ENCODE results near the gene GTPBP6. TPM values are rescaled to one million over a fixed set of nuclear protein-coding genes. Genes with fewer than 3 reads are reported as not detected.

GTPBP6 gene
- total and polyA plus RNA-seq, 8 donors = 20.3 to 57.8 (median 32.1) TPM

DNA sequence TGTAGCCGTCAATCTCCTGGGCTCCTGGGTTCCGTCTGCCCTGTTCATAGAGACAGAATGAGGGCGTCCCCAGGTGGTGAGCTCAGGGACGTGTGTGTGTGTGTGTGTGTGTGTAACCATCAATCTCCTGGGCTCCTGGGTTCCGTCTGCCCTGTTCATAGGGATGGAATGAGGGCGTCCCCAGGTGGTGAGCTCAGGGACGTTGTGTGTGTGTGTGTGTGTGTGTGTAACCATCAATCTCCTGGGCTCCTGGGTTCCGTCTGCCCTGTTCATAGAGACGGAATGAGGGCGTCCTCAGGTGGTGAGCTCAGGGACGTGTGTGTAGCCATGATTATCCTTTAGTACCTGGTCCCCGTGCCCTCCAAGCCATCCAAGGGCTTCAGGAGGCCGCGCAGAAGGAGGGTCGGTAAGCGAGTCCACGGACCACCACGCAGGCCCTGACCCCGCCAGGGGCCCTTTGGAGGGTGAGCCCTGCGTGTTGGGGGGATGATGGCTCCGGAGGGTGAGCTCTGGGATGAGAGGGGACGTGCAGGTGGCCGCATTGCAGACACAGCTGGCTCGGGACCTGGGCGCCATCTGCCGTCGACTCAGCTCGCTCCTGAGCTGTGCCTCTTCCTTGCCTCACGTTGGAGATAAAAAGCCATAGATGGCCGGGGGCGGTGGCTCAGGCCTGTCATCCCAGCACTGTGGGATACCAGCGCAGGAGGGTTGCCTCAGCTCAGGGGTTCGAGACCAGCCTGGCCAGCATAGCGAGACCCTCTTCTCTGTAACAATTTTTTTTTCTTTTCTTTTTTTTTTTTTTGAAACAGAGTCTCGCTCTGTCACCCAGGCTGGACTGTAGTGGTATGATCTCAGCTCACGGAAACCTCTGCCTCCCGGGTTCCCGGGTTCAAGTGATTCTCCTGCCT, 5.4 kb upstream of the GTPBP6 start:
- TF ChIP-seq, protein P1, sequence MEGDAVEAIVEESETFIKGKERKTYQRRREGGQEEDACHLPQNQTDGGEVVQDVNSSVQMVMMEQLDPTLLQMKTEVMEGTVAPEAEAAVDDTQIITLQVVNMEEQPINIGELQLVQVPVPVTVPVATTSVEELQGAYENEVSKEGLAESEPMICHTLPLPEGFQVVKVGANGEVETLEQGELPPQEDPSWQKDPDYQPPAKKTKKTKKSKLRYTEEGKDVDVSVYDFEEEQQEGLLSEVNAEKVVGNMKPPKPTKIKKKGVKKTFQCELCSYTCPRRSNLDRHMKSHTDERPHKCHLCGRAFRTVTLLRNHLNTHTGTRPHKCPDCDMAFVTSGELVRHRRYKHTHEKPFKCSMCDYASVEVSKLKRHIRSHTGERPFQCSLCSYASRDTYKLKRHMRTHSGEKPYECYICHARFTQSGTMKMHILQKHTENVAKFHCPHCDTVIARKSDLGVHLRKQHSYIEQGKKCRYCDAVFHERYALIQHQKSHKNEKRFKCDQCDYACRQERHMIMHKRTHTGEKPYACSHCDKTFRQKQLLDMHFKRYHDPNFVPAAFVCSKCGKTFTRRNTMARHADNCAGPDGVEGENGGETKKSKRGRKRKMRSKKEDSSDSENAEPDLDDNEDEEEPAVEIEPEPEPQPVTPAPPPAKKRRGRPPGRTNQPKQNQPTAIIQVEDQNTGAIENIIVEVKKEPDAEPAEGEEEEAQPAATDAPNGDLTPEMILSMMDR (IDR thresholded peaks at IDR 0.05) = no peak
- Histone ChIP-seq H3K4me3 (no peak overlapping the region), H3K27me3 (no peaks in the 10 kb centered on the region), H3K27ac (no peak overlapping the region), H3K4me1 (peaks cover 0 to 5% (median 3%) of the 10 kb centered on the region in 3 donors), H3K36me3 (no peaks in the 10 kb centered on the region), H3K9me3 (no peaks in the 10 kb centered on the region)
- 55 to 65% methylated on average over 36 to 38 of the region's 38 CpGs for WGBS, 2 donors
- DNase-seq = peak in 4 of 6 donors; percentile 60 to 90 (median 74)
- ATAC-seq = peak; percentile 42 to 66 (median 48)
- peak; percentile 97 for FAIRE-seq
- intact Hi-C loops (cut with DNase I) = no loop called here

DNA sequence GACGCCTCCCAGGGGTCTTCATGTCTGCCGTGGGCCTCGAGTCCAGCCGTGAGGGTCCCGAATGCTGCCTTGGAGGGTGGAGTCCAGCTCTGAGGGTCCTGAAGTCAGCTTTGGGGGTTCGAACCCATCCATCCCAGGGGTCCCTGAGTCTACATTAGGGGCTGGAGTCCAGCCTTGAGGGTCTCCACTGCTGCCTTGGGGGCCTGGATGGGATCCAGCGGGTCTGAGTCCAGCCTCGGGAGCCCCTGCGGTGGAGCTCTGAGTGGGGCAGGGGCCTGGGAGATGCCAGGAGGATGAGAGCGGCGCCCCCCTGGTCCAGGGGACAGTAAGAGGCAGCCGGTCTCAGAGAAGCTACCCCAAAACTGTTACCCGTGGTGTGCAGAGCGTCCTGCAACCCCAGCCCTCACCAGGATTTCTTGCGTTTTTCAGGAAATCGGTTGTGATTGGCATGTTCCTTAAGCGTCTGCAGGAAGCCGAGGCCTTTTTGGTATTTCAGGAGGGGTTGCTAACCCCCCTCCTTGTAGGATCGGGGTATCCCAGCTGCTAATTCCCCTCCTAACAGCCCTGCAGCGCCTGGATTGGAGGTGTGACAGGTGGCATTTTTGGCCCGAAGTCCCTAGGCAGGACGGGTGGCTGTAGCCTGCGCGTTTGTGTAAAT, 1.7 kb upstream of the GTPBP6 start:
- intact Hi-C loops (cut with DNase I) = no loop called here
- WGBS, 2 donors = 1 to 2% methylated on average over 24 of the region's 24 CpGs
- ATAC-seq = no peak
- DNase-seq = peak in 5 of 6 donors; percentile 37 to 82 (median 63)
- no peaks in the 10 kb centered on the region for H3K27me3 ChIP-seq
- TF ChIP-seq, protein P1 (IDR thresholded peaks at IDR 0.05) = no peak
- peak overlapping the region in 2 of 4 donors; percentile 34 to 44 for H3K27ac ChIP-seq
- peak overlapping the region; percentile 61 to 97 (median 89) for H3K4me3 ChIP-seq
- FAIRE-seq = no peak
- H3K9me3 ChIP-seq = no peaks in the 10 kb centered on the region
- peaks cover 0 to under 1% (median 0%) of the 10 kb centered on the region in 3 donors for H3K36me3 ChIP-seq
- H3K4me1 ChIP-seq = peaks cover 0 to 5% (median 3%) of the 10 kb centered on the region in 3 donors

DNA sequence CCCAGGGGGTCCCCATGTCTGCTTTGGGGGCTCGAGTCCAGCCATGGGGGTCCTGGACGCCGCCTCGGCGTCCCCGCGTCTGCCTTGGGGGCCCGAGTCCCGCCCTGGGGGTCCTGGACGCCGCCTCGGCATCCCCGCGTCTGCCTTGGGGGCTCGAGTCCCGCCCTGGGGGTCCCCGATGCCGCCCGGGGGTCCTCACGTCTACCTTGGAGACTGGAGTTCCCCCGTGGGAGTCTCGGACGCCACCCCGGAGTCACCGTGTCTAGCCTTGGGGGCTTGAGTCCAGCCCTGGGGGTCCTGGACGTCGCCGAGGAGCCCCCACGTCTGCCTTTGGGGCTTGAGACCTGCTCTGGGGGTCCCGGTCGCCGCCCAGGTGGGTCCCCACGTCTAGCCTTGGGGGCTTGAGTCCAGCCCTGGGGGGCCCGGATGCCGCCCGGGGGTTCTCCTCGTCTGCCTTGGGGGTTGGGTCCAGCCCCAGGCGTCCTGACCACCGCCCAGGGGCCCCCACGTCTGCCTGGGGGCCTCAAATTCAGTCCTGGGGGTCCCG, 1.1 kb upstream of the GTPBP6 start:
- WGBS, 2 donors = 0 to 1% methylated on average over 34 to 41 of the region's 41 CpGs
- intact Hi-C loops (cut with DNase I) = no loop called here
- Histone ChIP-seq H3K27ac (peak overlapping the region in 3 of 4 donors; percentile 32 to 68 (median 68)), H3K36me3 (peaks cover 0 to 7% (median 0%) of the 10 kb centered on the region in 3 donors), H3K4me1 (peaks cover 0 to 5% (median 3%) of the 10 kb centered on the region in 3 donors), H3K27me3 (no peaks in the 10 kb centered on the region), H3K4me3 (peak overlapping the region; percentile 61 to 97 (median 89)), H3K9me3 (no peaks in the 10 kb centered on the region)
- ATAC-seq (no peak), FAIRE-seq (no peak), DNase-seq (peak; percentile 29 to 87 (median 62))
- TF ChIP-seq, protein P1 (IDR thresholded peaks at IDR 0.05) = no peak

DNA sequence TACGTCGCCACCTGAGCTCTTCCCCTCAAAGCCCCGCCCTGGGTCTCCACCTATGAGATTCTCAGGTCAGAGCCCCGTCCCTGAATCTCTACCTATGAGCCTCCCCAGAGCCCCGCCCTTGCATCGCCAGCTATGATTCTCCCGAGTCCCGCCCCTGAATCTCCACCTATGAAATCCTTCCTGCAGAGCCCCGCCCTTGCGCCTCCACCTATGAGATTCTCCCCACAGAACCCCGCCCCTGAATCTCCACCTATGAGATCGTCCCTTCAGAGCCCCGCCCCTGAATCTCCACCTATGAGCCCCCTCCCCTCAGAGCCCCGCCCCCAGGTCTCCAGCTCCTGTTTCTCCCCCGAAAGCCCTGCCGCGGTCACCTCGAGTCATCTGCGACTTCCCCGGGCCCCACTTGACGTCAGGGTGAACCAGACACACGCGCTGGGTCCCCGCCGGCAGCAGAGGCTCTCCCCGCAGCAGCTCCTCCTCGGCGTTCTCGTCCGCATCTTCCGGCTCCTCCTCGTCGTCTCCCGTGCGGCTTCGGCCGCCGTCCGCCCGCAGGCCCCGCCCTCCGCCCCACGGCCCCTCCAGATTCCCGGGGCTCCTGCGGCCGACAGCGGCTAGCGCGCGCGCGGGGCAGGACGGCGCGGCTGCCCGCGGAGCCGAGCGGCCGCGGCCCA, 393 bp downstream of the GTPBP6 start:
- Histone ChIP-seq H3K4me1 (peaks cover 0 to 5% (median 3%) of the 10 kb centered on the region in 3 donors), H3K27ac (peak overlapping the region; percentile 80 to 94 (median 92)), H3K4me3 (peak overlapping the region; percentile 42 to 83 (median 58)), H3K36me3 (peaks cover 0 to 17% (median 0%) of the 10 kb centered on the region in 3 donors), H3K27me3 (no peaks in the 10 kb centered on the region), H3K9me3 (no peaks in the 10 kb centered on the region)
- ATAC-seq = peak; percentile 69 to 81 (median 78)
- TF ChIP-seq, protein P1 (IDR thresholded peaks at IDR 0.05) = no peak
- no peak for FAIRE-seq
- 1% methylated on average over 56 to 61 of the region's 61 CpGs for WGBS, 2 donors
- peak; percentile 91 to 99 (median 98) for DNase-seq
- intact Hi-C loops (cut with DNase I) = no loop called here

Measured in pancreas (tissue), 10 donors.